Fibroblast of skin of right quadriceps (primary cell): ENCODE measurements around the gene BCO2.
"Not testable (repeated sequence)": the region's sequence is repeated elsewhere in the genome, so short reads cannot be mapped to it uniquely, and the experiment has no call there.

Experiments
- DNase-seq: peaks from one replicate; pipeline ENCODE4 v3.0.0-alpha.2; 2013

BCO2 gene, protein sequence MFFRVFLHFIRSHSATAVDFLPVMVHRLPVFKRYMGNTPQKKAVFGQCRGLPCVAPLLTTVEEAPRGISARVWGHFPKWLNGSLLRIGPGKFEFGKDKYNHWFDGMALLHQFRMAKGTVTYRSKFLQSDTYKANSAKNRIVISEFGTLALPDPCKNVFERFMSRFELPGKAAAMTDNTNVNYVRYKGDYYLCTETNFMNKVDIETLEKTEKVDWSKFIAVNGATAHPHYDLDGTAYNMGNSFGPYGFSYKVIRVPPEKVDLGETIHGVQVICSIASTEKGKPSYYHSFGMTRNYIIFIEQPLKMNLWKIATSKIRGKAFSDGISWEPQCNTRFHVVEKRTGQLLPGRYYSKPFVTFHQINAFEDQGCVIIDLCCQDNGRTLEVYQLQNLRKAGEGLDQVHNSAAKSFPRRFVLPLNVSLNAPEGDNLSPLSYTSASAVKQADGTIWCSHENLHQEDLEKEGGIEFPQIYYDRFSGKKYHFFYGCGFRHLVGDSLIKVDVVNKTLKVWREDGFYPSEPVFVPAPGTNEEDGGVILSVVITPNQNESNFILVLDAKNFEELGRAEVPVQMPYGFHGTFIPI

DNA sequence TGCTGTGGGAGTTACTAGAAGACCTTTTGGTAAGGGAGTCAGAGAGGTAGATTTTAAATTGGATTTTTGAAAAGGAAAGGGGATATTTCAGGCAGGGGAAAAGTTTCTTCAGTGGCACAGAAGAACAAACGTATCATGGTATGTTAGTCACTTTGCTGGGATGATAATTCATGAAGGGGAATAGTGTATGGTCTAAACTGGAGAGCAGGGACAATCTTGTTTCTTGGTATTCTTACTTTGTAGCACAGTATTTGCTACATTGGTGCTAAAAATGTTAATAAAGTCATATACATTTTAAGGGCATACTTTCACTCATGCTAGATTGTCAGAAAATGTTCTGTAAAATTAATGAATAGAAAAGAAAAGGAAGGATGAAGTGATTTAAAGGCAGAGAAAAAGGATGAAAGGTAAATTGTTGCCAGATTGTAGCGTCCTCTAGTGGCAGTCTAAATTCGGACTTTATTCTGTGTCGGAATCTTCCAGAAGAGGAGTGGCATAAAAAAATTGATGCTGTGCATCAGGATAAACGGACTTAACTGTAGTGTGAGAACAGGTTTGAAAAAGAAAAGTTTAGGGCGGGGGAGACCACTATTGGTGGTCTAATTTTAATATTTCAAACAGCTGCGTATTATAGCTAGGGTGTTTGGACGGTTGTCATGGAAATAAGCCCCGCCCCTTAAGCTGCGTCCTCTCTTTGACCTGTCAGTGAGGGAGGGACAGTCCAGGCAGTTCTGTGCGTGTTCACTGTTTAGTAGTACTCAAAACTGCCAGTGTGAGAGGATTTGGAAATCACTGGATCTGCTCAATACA is at the start of gene BCO2:
Gene BCO2, plus strand, starts transcription at position 724 of the 810 bp plus-strand sequence. CDS start 90 bp downstream, outside the sequence.
- DNase-seq: peak; percentile 61

GRCh38 chr11:112127056-112127455 is 48.3 kb upstream of the BCO2 start:
- DNase-seq: no peak

DNA sequence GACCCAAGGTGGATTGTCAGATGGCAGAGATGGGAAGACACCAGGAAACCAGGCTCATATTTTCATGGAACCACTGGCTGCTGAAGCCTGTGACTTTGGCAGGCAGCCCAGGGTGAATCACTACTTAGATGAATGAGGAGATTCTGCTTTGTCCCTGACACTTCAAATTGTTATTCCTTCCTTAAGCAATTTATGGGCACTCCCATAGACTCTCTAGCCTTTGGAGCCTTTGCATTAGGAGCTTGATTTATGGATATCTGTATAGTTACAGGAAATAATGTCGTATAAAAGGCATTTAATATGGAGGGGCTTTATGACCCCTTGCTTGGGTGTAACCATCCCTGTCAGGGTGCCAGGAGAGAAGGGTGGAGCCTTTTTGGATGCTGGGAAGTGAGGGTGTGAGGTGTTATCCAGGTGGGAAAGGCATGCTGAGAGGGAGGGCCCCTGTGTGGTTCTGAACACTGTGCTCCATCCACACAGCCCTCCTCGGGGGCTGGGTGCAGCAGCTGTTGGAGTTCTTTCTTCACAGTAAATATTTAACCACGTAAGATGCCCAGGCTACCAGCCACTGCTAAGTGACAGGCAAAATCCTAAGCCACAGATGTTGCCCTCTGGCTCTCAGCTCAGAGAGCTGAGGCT is 46.7 kb upstream of the BCO2 start:
- peak; percentile 91 for DNase-seq

DNA sequence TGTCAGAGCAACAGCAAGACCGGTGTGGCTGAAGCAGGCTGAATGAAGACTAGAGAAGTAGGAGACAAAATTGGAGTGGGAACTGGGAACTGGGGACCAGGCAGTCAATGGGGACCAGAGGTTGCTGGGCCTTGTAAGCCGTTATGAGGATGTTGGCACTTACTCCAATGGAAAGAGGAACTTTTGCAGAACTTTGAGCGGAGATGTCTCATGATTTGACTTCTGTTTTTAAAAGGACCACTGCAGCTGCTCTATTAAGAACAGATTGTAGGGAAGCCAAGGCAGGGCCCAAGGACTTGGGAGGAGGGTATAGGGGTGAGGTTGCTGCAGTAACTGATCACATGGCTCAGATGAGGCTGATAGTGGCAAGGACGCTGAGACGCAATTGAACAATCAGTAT is 45.7 kb upstream of the BCO2 start:
- DNase-seq: no peak

GRCh38 chr11:112132737-112133136 is 42.6 kb upstream of the BCO2 start:
- DNase-seq: no peak

GRCh38 chr11:112134473-112134872 is 40.8 kb upstream of the BCO2 start:
- DNase-seq: no peak

DNA sequence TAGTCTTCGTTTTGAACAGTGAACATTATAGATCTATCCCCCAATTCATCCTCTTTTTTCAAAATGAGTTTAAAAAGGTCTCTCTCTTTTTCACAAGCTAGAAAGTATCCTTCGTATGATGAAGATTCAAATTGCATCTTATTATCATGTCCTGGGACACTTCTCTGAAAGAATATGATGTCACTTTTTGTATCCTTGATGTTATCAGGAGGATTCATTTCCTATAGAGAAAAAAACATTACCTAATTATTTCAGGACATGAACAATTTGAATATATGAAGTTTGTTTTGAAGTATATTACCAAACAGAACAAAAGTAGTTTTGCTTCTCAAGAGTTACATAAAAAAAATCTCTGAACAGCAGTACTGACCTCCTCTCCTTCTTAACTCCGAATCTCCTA is 31.7 kb upstream of the BCO2 start:
- DNase-seq: no peak

- no peak for DNase-seq
Measured at GRCh38 chr11:112150517-112150916, 24.8 kb upstream of the BCO2 start.

GRCh38 chr11:112156153-112156955 is 19.0 kb upstream of the BCO2 start:
- DNase-seq: no peak

- DNase-seq: peak; percentile 99
Measured at GRCh38 chr11:112156956-112157766, 18.2 kb upstream of the BCO2 start.

- DNase-seq: no peak
Measured at GRCh38 chr11:112159098-112160065, 15.9 kb upstream of the BCO2 start.

- no peak for DNase-seq
Measured at GRCh38 chr11:112160091-112160848, 15.0 kb upstream of the BCO2 start.

GRCh38 chr11:112161012-112161411 is 14.3 kb upstream of the BCO2 start:
- DNase-seq: no peak

DNA sequence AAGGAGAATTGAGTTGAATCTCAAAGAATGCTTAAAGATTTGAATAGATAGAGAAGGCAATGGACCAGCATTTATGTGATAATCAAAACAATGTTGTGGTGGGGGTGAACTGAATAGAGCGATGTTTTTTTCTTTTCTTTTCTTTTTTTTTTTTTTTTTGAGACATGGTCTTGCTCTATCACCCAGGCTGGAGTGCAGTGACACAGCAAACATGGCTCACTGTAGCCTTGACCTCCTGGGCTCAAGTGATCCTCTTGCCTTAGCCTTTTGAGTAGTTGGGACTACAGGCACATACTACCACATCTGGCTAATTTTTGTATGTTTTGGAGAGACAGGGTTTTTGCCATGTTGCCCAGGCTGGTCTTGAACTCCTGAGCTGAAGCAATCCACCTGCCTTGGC is 13.1 kb upstream of the BCO2 start:
- not testable (repeated sequence) for DNase-seq

GRCh38 chr11:112162761-112163546 is 12.4 kb upstream of the BCO2 start:
- DNase-seq: no peak

DNA sequence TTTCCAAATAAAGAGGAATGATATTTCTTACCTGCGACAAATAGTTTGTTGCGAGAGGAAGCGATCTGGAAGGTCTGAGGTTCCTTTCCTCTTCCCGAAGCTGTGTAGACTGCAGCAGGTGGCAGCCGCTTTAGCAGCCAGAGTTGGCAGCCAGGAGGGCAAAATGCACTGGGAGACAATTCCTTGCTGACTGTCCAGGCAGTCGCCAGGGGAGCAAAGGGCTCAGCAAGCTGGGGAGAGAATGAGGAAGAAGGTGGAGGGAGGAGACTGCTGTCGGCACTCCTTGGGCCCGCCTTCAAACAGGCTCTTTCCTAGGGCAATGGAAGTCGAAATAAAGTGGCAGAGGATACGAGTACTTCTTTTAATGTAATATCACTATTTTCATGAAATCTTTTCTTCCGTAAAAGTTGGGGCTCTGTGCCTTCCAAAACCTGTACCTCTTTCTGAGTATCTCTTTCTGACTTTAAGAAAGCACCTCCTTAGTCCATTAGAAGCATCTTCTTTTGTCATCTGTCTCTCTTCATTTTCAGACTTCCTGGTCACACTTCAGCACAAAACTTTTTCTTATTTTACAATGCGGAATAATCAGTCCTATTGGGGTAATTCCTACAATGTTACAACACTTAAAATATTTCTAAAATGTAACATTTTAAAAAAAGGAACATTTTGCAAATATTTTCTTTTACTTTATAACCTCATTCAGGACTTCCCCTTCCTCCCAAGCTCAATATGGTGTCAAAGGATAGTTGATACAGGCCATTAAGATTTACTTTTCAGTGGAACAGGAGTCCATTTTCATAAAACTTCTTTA is 11.2 kb upstream of the BCO2 start, which contains the start of gene IL18:
Gene IL18, minus strand, starts transcription at position 220 of the 811 bp plus-strand sequence. CDS start 9,041 bp downstream, outside the sequence.
- DNase-seq: no peak

GRCh38 chr11:112165049-112165448 is 10.3 kb upstream of the BCO2 start:
- no peak for DNase-seq
